Measurements from ENCODE around the gene USE1. TPM values are rescaled to one million over a fixed set of nuclear protein-coding genes. Genes with fewer than 3 reads are reported as not detected.

Gene USE1
- total RNA-seq, 2 donors from 2014 or later = 27.8 to 30.6 TPM

DNA sequence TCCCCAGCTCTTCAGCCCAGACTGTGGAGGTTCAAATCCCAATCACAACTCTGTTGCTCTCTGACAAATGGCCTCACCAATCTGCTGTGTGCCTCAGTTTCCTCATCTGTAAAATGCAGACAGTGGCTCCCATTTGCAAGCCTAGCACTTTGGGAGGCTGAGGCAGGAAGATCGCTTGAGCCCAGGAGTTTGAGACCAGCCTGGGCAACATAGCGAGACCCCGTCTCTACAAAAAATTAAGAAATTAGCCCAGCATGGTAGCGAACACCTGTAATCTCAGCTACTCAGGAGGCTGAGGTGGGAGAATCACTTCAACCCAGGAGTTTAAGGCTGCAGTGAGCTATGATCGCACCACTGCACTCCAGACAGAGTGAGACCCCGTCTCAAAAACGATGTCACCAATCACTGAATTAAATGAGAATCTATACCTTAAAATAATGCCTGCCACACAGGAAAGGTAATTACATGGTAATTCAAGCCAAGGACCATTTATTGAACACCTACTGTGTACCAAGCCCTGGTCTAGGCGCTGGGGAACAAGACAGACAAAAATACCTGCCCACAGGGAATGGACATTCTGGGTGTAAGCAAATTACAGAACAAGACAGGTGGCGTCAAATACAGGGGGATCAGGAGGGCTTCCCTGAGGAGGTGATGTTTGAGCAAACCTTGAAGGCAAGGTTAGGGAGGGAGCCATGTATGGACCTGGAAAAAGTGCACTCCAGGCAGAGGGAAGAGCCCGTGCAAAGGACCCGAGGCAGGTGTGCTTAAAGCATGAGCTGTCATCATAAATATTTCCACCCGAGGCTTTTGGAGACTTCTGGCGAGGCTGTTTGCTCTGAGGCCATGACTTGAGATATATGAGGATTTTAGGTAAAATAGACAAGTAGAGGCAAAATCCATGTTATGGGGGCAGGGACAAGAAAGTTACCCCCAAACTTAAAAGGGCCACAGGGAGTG lies 22.9 kb downstream of the USE1 start:
- Mint-ChIP-seq H3K9me3 (no peaks in the 10 kb centered on the region), H3K27ac (no peak overlapping the region), H3K4me1 (no peaks in the 10 kb centered on the region), H3K36me3 (ENCODE audit: low read depth) (peaks cover 9% of the 10 kb centered on the region), H3K4me3 (peak overlapping the region; percentile 48), H3K27me3 (no peaks in the 10 kb centered on the region)
- ATAC-seq (replicated peaks) = no peak

DNA sequence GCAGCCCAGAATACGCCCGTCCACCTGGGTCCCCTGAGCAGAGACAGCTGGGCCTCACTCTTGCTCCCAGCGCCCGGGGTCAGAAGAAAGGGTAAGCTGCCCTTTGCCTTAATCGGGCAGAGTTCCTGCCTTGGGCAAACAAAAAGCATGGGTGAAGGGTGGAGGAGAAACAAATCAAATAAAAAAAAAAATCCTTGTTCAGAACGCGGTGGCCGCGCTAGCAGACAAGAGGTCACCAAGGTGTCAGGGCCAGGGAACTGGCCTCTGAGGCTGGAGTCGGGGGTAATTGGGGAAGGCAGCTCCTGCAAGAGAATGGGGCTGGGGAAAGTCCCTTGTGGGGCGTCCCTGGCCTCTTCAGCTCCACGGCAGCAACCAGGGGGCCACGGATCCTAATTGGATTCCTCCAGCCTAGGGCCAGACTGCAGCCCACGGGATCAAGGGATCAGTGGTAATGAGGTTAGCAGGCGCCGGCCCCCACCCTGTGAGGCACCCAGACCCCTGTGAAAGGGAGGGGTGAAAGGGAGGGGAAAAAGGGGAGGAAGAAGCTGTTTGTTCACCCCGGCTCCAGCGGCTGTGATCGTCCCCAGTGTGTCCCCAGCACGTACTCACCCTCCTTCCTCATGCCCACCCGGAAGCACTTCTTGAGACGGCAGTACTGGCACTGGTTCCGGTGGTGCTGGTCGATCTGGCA lies 25.1 kb downstream of the USE1 start:
- no peaks in the 10 kb centered on the region for H3K36me3 Mint-ChIP-seq (ENCODE audit: low read depth)
- ATAC-seq (replicated peaks) = no peak

DNA sequence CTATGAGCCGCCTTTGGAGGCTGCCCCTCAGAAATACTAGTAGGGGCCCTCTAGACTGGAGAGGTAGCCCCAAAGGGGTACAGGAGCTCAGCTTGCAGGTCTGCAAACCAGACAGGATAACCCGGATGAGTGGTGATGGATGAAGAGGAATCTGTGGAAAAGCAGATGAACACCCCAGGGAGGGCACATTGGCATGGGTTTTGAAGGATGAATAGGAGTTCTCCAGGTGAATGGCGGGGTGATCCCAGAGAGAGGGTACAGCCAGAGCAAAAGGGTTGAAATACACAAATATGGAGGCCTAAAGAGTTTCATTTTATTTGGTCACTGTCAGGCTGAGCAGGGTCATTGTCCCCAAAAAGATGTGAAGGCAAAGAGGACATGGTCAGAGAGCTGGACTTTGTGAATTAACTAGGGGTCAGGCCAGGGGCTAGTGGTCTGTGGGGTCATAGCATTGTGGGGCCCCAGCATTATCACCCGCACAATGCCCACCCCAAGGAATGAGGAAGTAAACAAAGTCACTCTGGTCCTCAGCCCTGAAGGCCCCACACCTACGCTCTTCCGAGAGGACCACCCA lies 25.8 kb downstream of the USE1 start:
- no peaks in the 10 kb centered on the region for H3K9me3 Mint-ChIP-seq
- H3K4me3 Mint-ChIP-seq = no peak overlapping the region
- H3K36me3 Mint-ChIP-seq (ENCODE audit: low read depth) = no peaks in the 10 kb centered on the region
- no peaks in the 10 kb centered on the region for H3K4me1 Mint-ChIP-seq
- H3K27ac Mint-ChIP-seq = no peak overlapping the region
- no peaks in the 10 kb centered on the region for H3K27me3 Mint-ChIP-seq
- ATAC-seq (replicated peaks) = no peak

More for the DNA sequence above, 25.1 kb downstream of the USE1 start:
- H3K9me3 Mint-ChIP-seq = no peaks in the 10 kb centered on the region
- H3K4me3 Mint-ChIP-seq = no peak overlapping the region
- H3K4me1 Mint-ChIP-seq = no peaks in the 10 kb centered on the region
- no peaks in the 10 kb centered on the region for H3K27me3 Mint-ChIP-seq
- no peak overlapping the region for H3K27ac Mint-ChIP-seq

DNA sequence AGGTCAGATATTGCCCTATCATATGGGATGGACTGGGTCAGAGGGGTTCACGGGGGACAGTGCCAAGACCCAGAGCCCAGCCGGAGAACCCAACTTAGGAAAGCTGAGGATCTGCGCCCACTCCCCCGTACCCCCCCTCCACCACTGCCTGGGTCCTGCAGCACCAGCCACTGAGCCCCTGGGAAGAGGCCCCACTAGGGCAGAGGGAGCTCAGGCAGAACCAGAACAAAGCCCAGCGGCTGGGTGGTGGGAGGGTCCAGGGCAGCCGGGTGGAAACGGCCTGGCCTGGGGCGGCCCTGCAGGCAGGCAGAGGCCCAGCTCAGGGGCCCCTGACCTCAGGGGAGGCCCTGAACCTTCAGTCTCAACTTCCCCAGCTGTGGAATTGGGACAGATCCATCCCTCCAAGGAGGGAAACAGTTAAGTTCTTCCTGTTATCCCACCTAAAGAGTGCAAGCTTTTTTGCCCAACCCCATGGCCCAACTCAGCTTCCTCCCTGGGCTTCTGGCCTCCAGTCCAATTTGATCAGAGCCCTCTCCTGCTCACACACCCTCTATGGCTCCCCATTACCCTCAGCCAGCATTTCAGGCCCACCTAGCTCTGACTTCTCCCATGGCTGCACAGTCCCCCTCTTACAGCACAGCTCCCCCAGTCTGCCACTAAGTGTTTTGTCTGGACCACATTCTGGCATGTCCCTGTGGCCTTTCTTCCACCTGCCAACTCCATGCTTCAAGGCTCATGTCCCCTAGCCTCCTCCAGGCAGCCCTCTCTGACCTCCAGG lies 27.5 kb downstream of the USE1 start:
- no peak overlapping the region for H3K4me3 Mint-ChIP-seq
- ATAC-seq (replicated peaks) = no peak
- H3K4me1 Mint-ChIP-seq = no peaks in the 10 kb centered on the region
- H3K9me3 Mint-ChIP-seq = no peaks in the 10 kb centered on the region
- H3K36me3 Mint-ChIP-seq (ENCODE audit: low read depth) = no peaks in the 10 kb centered on the region
- no peaks in the 10 kb centered on the region for H3K27me3 Mint-ChIP-seq
- H3K27ac Mint-ChIP-seq = peak overlapping the region; percentile 17

DNA sequence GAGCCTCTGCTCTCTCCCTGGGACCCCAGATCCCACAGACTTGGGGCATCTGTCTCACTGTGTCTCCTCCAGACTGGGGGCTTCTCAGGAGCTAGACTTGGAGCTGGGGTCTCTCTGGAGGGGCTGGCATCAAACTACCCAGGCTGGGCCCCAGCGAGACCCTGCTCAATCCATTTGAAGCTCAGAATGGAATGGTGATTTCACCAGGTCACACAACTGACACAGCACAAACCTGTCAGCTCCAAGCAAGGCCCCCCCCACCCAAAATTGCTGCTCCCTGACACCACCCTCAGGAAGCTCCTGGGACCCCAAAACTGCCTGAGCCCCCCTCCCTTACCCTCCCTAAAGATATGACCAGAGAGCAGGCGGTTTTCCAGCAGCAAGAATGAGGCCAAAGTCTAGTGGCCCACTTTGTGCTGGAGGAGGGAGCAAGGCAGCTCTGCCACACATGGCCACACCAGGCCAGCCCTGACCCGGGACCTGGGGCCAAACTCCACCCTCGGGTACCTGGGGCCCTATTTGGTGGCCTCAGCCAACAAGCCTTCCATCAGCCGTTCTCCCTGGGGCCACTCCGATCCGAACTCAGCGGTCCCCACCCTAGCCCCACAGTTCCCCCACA lies 28.2 kb downstream of the USE1 start:
- no peaks in the 10 kb centered on the region for H3K36me3 Mint-ChIP-seq (ENCODE audit: low read depth)
- peak overlapping the region; percentile 17 for H3K27ac Mint-ChIP-seq
- no peaks in the 10 kb centered on the region for H3K4me1 Mint-ChIP-seq
- H3K9me3 Mint-ChIP-seq = no peaks in the 10 kb centered on the region
- no peaks in the 10 kb centered on the region for H3K27me3 Mint-ChIP-seq
- no peak for ATAC-seq (replicated peaks)
- no peak overlapping the region for H3K4me3 Mint-ChIP-seq

DNA sequence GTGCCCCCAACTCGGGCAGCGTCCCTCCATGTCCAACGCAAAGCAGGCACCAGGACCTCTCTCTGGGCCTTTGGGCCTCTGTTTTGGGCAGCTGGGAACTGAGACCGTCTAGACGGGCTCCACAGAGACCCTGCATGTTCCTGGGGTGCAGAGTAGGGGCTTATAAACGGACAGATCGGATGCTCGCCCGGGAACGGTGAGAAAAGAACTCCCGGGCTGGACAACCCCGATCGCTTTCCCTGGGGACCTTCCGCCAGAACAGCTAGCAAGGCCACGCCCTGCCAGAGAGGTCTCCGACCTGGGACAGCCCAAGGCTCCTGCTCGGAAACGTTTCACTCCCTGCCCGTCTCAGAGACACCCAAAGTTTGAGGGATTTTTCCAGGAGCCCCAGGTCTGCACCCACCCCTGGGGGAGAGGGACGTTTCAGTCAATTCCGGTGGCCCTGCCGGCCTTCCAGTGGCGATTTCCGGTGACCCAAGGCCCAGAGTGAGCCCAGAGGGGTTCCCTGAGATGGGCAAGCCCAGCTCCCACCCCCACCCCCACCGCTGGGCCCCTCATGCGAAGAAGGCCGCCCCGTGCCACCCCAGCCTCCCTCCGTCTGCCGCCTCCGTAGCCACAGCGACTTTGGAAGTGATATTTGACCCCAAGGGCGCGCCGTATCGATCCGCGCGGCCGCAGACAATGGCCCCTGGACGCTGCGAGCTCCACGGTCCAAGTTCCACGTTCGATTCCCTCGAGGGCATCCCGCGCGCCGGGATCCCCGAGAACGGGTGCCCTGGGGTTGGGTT lies 28.9 kb downstream of the USE1 start:
- Mint-ChIP-seq H3K27ac (no peak overlapping the region), H3K36me3 (ENCODE audit: low read depth) (no peaks in the 10 kb centered on the region), H3K4me1 (no peaks in the 10 kb centered on the region), H3K4me3 (peak overlapping the region; percentile 52), H3K9me3 (no peaks in the 10 kb centered on the region), H3K27me3 (no peaks in the 10 kb centered on the region)
- no peak for ATAC-seq (replicated peaks)

DNA sequence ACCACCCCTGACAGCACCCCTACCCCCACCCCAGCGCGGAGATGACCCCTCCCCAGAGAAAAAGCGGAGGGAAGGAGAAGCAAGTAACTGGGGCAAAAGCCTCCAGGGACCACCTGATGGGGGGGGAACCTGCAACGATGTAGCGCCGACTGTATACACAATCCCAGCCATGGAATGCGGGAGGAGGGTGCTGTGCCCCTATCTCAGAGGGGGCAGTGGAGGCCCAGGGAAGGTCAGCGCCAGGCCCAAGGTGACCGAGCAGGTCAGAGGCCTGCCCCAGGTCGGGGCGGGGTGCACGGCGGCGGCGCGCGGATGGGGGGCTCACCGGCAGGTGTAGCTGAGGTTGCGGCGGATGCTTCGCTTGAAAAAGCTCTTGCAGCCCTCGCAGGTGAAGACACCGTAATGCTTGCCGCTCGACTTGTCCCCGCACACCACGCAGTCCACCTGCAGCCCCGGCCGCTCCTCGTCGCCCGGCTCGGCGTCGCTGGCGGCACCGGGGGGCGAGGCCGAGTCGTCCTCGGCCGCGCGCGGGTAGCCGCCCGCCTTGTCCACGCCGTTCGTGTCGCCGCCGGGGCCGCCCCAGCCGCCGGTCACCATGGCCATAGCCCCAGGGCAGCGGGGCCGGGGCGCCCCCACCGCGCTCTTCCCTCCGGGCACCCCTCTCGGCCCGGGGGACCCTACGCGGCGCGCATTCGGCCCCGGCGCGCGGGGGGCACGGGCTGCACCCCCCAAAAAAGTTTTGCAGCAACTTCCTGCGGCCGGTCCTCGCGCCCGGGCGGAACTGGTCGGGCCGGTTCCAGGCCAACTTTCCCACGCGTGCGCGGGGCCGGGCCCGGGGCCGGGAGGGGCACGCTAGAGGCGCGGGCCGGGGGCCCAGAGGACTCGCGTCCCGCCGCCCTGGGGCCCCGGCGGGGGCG lies 29.7 kb downstream of the USE1 start:
- Mint-ChIP-seq H3K27me3 (no peaks in the 10 kb centered on the region), H3K9me3 (no peaks in the 10 kb centered on the region), H3K27ac (no peak overlapping the region), H3K4me3 (peak overlapping the region; percentile 52), H3K4me1 (no peaks in the 10 kb centered on the region), H3K36me3 (ENCODE audit: low read depth) (no peaks in the 10 kb centered on the region)
- peak; percentile 25 for ATAC-seq (replicated peaks)

DNA sequence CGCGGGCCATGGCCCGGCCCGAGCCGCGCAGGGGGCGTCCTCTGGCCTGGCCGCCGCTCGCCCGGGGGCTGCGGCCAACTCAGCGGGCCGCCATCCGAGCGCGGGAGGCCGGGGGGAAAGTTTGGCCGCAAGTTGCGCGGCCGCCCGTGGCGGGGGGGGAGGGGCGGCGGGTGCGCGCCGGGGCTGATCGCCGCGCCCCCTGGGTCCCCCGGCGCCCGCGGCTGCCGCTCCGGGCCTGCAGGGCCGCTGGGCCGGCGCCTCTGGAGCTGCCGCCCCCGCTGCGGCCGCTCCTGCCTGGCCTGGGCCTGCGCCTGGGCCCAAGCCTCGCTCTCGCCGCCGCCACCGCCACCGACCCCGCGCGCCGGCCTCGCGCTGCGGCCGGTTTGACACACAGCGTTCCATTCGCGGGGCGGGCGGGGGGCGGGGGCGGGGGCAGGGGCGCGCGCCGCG lies 30.4 kb downstream of the USE1 start, which contains the start of gene NR2F6:
Gene NR2F6, minus strand, starts transcription at position 385 of the 450 bp plus-strand sequence. CDS start 699 bp downstream, outside the sequence.
- no peaks in the 10 kb centered on the region for H3K27me3 Mint-ChIP-seq
- H3K36me3 Mint-ChIP-seq (ENCODE audit: low read depth) = no peaks in the 10 kb centered on the region
- H3K4me3 Mint-ChIP-seq = peak within 1 kb of the TSS; percentile 73
- H3K4me1 Mint-ChIP-seq = no peaks in the 10 kb centered on the region
- H3K27ac Mint-ChIP-seq = no peak within 1 kb of the TSS
- ATAC-seq (replicated peaks) = no peak
- no peaks in the 10 kb centered on the region for H3K9me3 Mint-ChIP-seq

DNA sequence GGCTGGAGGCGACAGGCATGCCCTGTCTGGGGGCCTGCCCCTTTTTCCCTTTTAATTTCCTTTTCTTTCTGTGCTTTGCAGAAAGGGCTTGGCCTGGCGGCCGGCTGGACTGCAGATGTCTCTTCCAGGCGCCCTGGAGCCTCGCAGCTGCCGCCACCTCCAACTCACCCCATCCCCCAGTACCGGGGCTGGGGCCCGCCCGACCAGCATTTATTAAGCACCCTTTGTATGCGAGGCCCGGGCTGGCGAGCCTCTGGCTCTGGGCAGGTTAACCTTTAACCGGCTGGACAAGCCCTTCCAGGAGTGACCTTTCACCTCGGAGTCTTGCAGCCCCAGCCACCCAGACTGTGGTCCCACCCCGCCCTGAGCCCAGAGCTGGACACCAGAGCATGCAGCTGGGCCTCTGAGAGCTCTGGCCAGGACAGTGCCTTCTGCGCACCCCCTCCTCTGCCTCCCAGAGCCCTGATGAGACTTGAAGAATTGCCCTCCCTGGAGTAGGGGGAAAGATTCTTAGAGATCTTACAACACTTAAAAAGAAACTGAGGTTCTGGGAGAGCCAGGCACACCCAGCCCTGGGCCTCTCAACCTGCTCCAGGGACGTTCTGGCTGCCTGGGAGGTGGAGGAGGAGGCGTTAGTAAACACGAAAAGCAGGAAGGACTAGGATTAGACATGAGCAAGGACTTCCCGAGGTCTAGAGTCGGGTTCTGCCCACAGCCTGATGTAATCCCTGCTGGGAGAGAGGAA lies 31.7 kb downstream of the USE1 start:
- Mint-ChIP-seq H3K9me3 (no peaks in the 10 kb centered on the region), H3K4me3 (peak overlapping the region; percentile 73), H3K4me1 (no peaks in the 10 kb centered on the region), H3K27ac (no peak overlapping the region), H3K27me3 (no peaks in the 10 kb centered on the region), H3K36me3 (ENCODE audit: low read depth) (no peaks in the 10 kb centered on the region)
- no peak for ATAC-seq (replicated peaks)

DNA sequence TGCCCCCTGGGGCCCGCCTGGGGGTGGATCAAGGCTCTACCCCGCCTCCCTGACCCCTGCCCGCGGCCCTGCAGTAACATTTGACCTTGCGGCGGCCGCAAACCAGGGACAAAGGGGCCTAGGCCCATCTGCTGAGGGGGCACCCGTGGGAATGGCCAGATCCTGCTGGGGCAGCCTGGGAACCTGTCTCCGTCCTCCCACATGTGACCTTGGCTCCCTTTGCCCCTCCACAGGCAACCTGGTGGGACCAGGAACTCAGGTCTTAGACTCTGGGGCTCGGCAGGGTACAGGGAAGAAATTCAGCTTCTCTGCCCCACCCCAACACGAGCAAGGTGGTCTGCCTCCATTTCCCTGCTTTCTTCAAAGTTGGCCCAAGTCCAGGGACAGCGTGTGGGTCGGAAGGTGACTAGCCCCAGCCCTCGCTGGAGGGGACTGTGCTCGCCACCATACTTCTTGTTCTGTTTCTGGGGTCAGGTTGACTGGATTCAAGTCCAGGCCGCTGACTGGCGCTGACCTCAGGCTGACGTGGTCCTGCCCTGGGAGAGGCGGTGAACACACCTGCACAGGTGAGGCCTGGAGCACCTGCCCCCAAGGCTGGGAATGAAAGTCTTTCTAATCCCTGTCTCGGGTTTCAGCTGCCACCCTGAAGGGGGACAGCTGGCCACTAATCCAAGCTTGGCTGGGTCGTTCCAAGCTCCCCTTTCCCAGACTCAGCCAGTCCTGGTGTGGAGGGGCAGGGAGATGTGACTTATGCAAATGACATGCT lies 33.0 kb downstream of the USE1 start:
- no peak for ATAC-seq (replicated peaks)
- no peak overlapping the region for H3K27ac Mint-ChIP-seq
- H3K4me1 Mint-ChIP-seq = no peaks in the 10 kb centered on the region
- H3K27me3 Mint-ChIP-seq = no peaks in the 10 kb centered on the region
- H3K36me3 Mint-ChIP-seq (ENCODE audit: low read depth) = no peaks in the 10 kb centered on the region
- no peaks in the 10 kb centered on the region for H3K9me3 Mint-ChIP-seq
- no peak overlapping the region for H3K4me3 Mint-ChIP-seq

DNA sequence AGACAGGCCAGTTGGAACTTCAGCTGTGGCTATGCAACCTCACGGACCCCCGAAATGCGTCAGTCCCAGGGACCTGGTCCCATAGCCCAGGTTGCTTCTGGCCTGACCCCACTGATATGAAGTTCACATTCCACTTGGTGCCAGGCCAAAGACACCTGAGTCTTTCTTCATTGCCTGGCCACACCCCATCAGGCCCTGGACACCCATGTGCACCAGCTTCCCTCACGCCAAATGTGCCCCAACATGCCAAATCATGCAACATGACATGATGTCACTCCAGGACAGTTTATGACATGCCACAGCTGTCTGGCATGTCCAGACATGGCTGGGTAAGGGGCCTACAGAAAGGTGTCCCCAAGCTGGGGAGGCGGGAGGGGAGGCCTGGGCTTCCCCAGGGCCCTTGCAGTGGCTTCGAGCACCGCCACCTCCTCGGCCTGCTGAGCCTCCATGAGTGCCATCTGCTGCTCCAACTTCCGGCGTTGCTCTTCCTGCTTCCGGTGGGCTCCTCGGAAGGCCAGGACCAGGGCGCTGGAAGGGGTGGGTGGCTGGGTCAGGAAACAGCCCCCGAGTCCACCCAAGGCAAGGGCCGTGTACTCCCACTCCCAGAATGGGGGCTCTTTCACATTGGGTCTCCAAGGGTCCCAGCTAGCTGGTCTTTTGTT lies 34.9 kb downstream of the USE1 start:
- H3K4me1 Mint-ChIP-seq = no peaks in the 10 kb centered on the region
- no peaks in the 10 kb centered on the region for H3K36me3 Mint-ChIP-seq (ENCODE audit: low read depth)
- no peak overlapping the region for H3K27ac Mint-ChIP-seq
- no peaks in the 10 kb centered on the region for H3K9me3 Mint-ChIP-seq
- H3K4me3 Mint-ChIP-seq = no peak overlapping the region
- H3K27me3 Mint-ChIP-seq = no peaks in the 10 kb centered on the region
- ATAC-seq (replicated peaks) = no peak
